Measurements from ENCODE around the gene EPN1. TPM values are rescaled to one million over a fixed set of nuclear protein-coding genes. Genes with fewer than 3 reads are reported as not detected.
A peak's percentile ranks its signal among the peaks of the same experiment; 100 is the strongest.

The EPN1 gene
- total and polyA plus RNA-seq, 9 of the 15 experiments (the other 6 are each of a cell fraction or from before 2014, with no cell fraction given), result 0.08 to 138 (median 12.7) TPM

GRCh38 chr19:55702131-55702627 is 27.2 kb downstream of the EPN1 start (continued):
- TF ChIP-seq MLLT1 (IDR thresholded peaks at IDR 0.05), result no peak
- TF ChIP-seq UBTF (IDR thresholded peaks at IDR 0.05; ENCODE audit: borderline replicate concordance in 1 of 2, low read depth in 2 of 2, low read length in 2 of 2), result no peak
- no peak for TF ChIP-seq EZH2 (IDR thresholded peaks at IDR 0.05; ENCODE audit: borderline replicate concordance, low read depth, low read length)
- TF ChIP-seq PHF20 (IDR thresholded peaks at IDR 0.05; ENCODE audit: partially characterized antibody), result no peak
- no peak for TF ChIP-seq PURB (CRISPR knock-in tag; IDR thresholded peaks at IDR 0.05; ENCODE audit: low read depth)
- no peak for TF ChIP-seq ZNF511 (CRISPR knock-in tag; IDR thresholded peaks at IDR 0.05)
- peak; percentile 65 for TF ChIP-seq ZKSCAN1 (IDR thresholded peaks at IDR 0.05; ENCODE audit: low read depth, low read length)
- TF ChIP-seq ZC3H11A (IDR thresholded peaks at IDR 0.05; ENCODE audit: low read depth, low read length), result no peak
- no peak for TF ChIP-seq GTF3C2 (IDR thresholded peaks at IDR 0.05; ENCODE audit: borderline replicate concordance, extremely low read depth, insufficient read length)
- TF ChIP-seq CREM (IDR thresholded peaks at IDR 0.05; ENCODE audit: low read depth), result peak; percentile 37; the same call in 1 of the 2 replicates
- TF ChIP-seq POLR3A (IDR thresholded peaks at IDR 0.05; ENCODE audit: borderline replicate concordance, extremely low read depth, insufficient read depth, insufficient read length), result no peak
- no peak for TF ChIP-seq PTTG1 (tag; IDR thresholded peaks at IDR 0.05; ENCODE audit: low read depth)
- TF ChIP-seq CEBPG (CRISPR knock-in tag; IDR thresholded peaks at IDR 0.05), result no peak
- TF ChIP-seq CEBPG (tag; conservative IDR thresholded peaks at IDR 0.05 in 1 of 2, IDR thresholded peaks at IDR 0.05 in 1 of 2), result no peak
- peak; percentile 96 for TF ChIP-seq SOX6 (IDR thresholded peaks at IDR 0.05)
- no peak for TF ChIP-seq ZNF143 (CRISPR knock-in tag; IDR thresholded peaks at IDR 0.05)
- TF ChIP-seq ETV1 (tag; conservative IDR thresholded peaks at IDR 0.05; ENCODE audit: low read depth), result no peak
- TF ChIP-seq HEY1 (CRISPR knock-in tag; IDR thresholded peaks at IDR 0.05; ENCODE audit: borderline replicate concordance), result no peak
- TF ChIP-seq OTX1 (CRISPR knock-in tag; IDR thresholded peaks at IDR 0.05), result no peak
- no peak for TF ChIP-seq ZSCAN32 (CRISPR knock-in tag; IDR thresholded peaks at IDR 0.05)
- TF ChIP-seq POU5F1 (IDR thresholded peaks at IDR 0.05; ENCODE audit: borderline replicate concordance, low read depth, low read length, partially characterized antibody), result no peak
